ENCODE measurements around the gene HERPUD1. TPM values are rescaled to one million over a fixed set of nuclear protein-coding genes. Genes with fewer than 3 reads are reported as not detected.

Gene HERPUD1
- total and polyA plus RNA-seq, 2 of the 13 experiments (the other 11 are each of a cell fraction or from before 2014, with no cell fraction given), result 96.2 to 323 TPM

DNA sequence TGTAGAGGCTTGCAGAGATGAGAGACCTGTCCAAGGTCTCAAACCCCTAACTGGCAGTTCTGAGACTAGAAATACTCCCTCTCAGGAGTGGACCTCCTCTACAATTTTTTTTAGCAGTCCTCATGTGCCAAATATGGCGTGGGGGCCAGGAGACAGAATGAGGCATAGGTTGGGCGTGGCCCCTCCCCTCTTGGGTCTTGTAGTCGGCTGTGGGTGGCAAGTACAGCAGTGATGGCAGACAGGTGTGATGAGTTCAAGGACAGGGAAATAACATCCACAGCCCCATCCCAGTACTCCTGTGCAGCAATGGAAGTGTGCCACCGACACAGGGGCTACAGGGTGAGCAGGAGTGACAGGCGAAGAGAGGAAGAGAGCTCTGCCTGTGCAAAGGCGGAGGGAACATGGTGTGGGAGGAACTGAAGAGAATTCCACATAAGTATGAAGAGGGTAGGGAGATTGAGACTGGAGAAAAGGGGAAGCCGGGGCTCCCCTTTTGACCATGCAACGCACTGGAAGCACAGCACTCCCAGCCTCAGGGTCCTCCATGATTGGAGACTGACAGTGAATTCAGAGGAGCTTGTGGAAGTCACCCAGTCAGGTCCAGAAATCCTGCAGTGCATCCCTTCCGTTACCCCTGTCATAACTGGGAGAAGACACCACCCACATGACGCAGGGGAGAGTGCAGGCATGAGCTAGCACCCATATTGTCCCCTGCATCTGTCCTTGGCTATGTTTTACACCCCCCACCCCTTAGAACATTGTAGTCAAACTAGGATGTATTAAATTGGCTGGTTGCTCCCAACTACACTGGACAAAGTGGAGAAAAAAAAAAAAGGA lies 15.0 kb downstream of the HERPUD1 start (continued):
- TF ChIP-seq, protein P1, sequence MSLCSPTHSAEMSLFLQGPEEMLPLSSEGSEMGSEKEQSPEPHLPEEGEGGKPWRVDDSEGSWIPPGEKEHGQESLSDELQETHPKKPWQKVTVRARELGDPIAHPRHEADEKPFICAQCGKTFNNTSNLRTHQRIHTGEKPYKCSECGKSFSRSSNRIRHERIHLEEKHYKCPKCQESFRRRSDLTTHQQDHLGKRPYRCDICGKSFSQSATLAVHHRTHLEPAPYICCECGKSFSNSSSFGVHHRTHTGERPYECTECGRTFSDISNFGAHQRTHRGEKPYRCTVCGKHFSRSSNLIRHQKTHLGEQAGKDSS (CRISPR knock-in tag; IDR thresholded peaks at IDR 0.05; ENCODE audit: borderline replicate concordance, low read depth), result no peak
- TF ChIP-seq DNMT1 (CRISPR knock-in tag; IDR thresholded peaks at IDR 0.05), result no peak
- no peak for TF ChIP-seq GABPB1 (CRISPR knock-in tag; IDR thresholded peaks at IDR 0.05)
- TF ChIP-seq ZNF891 (CRISPR knock-in tag; IDR thresholded peaks at IDR 0.05), result no peak
- TF ChIP-seq, protein P2, sequence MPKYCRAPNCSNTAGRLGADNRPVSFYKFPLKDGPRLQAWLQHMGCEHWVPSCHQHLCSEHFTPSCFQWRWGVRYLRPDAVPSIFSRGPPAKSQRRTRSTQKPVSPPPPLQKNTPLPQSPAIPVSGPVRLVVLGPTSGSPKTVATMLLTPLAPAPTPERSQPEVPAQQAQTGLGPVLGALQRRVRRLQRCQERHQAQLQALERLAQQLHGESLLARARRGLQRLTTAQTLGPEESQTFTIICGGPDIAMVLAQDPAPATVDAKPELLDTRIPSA (CRISPR knock-in tag; IDR thresholded peaks at IDR 0.05; ENCODE audit: borderline replicate concordance), result no peak
- TF ChIP-seq, protein P3, sequence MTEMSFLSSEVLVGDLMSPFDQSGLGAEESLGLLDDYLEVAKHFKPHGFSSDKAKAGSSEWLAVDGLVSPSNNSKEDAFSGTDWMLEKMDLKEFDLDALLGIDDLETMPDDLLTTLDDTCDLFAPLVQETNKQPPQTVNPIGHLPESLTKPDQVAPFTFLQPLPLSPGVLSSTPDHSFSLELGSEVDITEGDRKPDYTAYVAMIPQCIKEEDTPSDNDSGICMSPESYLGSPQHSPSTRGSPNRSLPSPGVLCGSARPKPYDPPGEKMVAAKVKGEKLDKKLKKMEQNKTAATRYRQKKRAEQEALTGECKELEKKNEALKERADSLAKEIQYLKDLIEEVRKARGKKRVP (CRISPR knock-in tag; IDR thresholded peaks at IDR 0.05), result no peak
- TF ChIP-seq HCFC1 (IDR thresholded peaks at IDR 0.05; ENCODE audit: low read depth, low read length), result no peak
- no peak for TF ChIP-seq TGIF2 (CRISPR knock-in tag; IDR thresholded peaks at IDR 0.05)
- TF ChIP-seq, protein P4, sequence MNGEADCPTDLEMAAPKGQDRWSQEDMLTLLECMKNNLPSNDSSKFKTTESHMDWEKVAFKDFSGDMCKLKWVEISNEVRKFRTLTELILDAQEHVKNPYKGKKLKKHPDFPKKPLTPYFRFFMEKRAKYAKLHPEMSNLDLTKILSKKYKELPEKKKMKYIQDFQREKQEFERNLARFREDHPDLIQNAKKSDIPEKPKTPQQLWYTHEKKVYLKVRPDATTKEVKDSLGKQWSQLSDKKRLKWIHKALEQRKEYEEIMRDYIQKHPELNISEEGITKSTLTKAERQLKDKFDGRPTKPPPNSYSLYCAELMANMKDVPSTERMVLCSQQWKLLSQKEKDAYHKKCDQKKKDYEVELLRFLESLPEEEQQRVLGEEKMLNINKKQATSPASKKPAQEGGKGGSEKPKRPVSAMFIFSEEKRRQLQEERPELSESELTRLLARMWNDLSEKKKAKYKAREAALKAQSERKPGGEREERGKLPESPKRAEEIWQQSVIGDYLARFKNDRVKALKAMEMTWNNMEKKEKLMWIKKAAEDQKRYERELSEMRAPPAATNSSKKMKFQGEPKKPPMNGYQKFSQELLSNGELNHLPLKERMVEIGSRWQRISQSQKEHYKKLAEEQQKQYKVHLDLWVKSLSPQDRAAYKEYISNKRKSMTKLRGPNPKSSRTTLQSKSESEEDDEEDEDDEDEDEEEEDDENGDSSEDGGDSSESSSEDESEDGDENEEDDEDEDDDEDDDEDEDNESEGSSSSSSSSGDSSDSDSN (CRISPR knock-in tag; IDR thresholded peaks at IDR 0.05), result no peak
- no peak for TF ChIP-seq MXI1 (IDR thresholded peaks at IDR 0.05; ENCODE audit: borderline replicate concordance, low read depth, low read length)
- peak in 1 of 2 experiments; percentile 43; a peak in 1 of 4 replicates for TF ChIP-seq NR2F1 (CRISPR knock-in tag; IDR thresholded peaks at IDR 0.05)
- no peak for TF ChIP-seq NFIB (CRISPR knock-in tag; IDR thresholded peaks at IDR 0.05; ENCODE audit: borderline replicate concordance)
- TF ChIP-seq ZNF766 (CRISPR knock-in tag; IDR thresholded peaks at IDR 0.05; ENCODE audit: borderline replicate concordance), result no peak
- no peak for TF ChIP-seq MTF1 (CRISPR knock-in tag; IDR thresholded peaks at IDR 0.05)
- no peak for TF ChIP-seq ZNF138 (CRISPR knock-in tag; IDR thresholded peaks at IDR 0.05; ENCODE audit: low read depth)
- no peak for TF ChIP-seq GATAD1 (CRISPR knock-in tag; IDR thresholded peaks at IDR 0.05)
- TF ChIP-seq KAT8 (CRISPR knock-in tag; IDR thresholded peaks at IDR 0.05), result no peak
- no peak for TF ChIP-seq ZNF530 (CRISPR knock-in tag; IDR thresholded peaks at IDR 0.05; ENCODE audit: low read depth)
- TF ChIP-seq ZNF589 (CRISPR knock-in tag; conservative IDR thresholded peaks at IDR 0.05), result no peak
- TF ChIP-seq ZBTB7B (CRISPR knock-in tag; IDR thresholded peaks at IDR 0.05), result no peak
- TF ChIP-seq, protein P5, sequence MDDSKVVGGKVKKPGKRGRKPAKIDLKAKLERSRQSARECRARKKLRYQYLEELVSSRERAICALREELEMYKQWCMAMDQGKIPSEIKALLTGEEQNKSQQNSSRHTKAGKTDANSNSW (CRISPR knock-in tag; IDR thresholded peaks at IDR 0.05; ENCODE audit: borderline replicate concordance), result no peak
- 0 out of 2 replicates have a peak, but pooled peaks have one; percentile 25 for TF ChIP-seq TARDBP (CRISPR knock-in tag; IDR thresholded peaks at IDR 0.05)
- TF ChIP-seq, protein P6, sequence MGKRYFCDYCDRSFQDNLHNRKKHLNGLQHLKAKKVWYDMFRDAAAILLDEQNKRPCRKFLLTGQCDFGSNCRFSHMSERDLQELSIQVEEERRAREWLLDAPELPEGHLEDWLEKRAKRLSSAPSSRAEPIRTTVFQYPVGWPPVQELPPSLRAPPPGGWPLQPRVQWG (CRISPR knock-in tag; IDR thresholded peaks at IDR 0.05; ENCODE audit: borderline replicate concordance, low read depth), result no peak
- TF ChIP-seq MLLT10 (CRISPR knock-in tag; IDR thresholded peaks at IDR 0.05), result no peak
- TF ChIP-seq MYNN (CRISPR knock-in tag; IDR thresholded peaks at IDR 0.05; ENCODE audit: low read depth), result no peak
